Choroid plexus epithelial cell (primary cell): Measurements from ENCODE around the gene CFAP77.

Experiments
- DNase-seq: peaks from one replicate; pipeline ENCODE4 v3.0.0-alpha.2; 2010; ENCODE audit warnings: low read depth
- H3K4me3 ChIP-seq: 2 replicates; pipeline ENCODE4 v1.5.1; 2011; ENCODE audit warnings: low read depth, mild to moderate bottlenecking, control low read depth, low read length, moderate library complexity
- CTCF ChIP-seq: conservative IDR thresholded peaks from 2 replicates; pipeline ENCODE4 v1.5.1; 2011; ENCODE audit warnings: low read depth, mild to moderate bottlenecking, control low read depth, inconsistent platforms, low read length, moderate library complexity

CFAP77 gene

GRCh38 chr9:132582786-132583583 is 173.0 kb downstream of the CFAP77 start:
- TF ChIP-seq CTCF, result no peak
- no peak for DNase-seq

DNA sequence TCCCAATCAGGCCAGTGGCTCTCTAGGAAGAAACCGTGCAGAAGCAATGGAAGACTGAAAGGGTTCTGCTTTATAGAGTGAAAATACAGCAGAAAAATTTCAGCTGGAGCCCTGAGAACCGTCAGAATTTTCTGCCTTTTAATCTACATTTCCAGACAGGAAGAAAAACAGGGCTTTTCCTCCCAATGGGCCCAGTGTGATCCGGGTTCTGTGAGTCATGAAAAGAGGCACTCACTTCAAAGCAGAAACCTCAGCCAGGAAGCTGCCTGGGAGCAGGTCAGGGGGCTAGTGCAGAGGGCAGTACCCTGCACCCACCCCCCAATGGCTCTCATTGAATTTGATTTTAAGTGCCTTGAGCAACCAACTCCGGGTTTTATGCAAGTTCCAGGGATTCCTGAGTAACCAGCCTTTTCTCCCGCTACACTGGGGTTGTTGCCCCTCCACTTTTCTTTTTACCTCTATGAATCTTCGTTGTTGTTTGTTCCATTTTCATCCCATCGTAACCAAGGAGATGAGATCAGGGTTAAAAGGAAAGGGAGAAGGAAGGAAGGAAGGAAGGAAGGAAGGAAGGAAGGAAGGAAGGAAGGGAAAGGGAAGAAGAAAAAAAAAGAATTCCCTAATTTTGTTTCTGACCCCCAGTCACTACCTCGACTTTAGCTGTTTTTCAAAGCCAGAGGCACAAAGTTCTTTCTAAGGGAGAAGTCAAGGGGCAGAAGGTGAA is 173.7 kb downstream of the CFAP77 start:
- no peak for TF ChIP-seq CTCF
- no peak overlapping the region for H3K4me3 ChIP-seq
- no peak for DNase-seq

More at GRCh38 chr9:132582786-132583583, 173.0 kb downstream of the CFAP77 start:
- H3K4me3 ChIP-seq, result no peak overlapping the region

DNA sequence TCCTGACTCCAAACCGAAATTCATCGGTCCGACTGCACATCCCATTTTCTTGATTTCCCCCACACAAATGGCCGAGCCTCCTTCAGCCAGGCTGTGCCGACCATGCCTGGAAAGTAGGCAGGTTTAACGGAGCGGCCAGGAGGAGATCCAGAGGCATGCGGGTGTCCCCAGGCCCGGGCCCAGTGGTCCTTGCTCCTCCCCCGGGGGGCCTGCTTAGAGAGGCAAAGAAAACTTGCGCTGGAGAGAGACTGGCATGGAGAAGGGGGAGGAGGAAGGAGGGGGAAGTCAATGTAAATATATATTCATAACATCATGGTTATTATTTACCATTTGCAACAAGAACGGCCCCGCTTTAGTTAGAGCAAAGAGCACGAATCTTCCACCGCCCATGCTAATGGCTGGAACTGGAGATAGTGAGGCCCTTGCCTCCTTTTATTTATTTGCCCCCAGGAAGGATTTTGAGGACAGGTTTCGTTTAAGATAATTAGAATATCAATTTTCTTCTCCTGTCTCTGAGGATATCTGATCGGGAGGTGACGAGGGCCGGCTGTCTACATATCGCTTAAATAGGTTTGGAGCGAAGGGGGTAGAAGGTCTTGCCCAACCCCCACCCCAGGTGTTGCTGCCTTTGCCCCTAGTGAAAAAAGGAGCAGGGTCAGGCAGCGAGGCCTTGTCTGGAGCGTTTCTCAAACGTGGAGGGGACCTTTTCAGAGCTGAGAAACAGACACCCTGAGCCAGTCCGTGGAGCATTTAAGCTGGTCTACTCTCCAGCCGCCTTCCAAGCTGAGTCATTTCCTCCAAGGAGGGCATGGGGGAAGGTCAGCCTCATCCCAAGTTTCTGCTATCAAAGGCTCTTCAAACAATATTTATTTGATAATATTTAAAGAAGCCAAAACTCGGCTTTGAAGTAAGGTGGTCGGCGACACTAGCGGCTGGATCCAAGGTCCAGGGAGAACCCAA is 174.9 kb downstream of the CFAP77 start:
- TF ChIP-seq CTCF, result no peak
- no peak for DNase-seq
- H3K4me3 ChIP-seq, result no peak overlapping the region

DNA sequence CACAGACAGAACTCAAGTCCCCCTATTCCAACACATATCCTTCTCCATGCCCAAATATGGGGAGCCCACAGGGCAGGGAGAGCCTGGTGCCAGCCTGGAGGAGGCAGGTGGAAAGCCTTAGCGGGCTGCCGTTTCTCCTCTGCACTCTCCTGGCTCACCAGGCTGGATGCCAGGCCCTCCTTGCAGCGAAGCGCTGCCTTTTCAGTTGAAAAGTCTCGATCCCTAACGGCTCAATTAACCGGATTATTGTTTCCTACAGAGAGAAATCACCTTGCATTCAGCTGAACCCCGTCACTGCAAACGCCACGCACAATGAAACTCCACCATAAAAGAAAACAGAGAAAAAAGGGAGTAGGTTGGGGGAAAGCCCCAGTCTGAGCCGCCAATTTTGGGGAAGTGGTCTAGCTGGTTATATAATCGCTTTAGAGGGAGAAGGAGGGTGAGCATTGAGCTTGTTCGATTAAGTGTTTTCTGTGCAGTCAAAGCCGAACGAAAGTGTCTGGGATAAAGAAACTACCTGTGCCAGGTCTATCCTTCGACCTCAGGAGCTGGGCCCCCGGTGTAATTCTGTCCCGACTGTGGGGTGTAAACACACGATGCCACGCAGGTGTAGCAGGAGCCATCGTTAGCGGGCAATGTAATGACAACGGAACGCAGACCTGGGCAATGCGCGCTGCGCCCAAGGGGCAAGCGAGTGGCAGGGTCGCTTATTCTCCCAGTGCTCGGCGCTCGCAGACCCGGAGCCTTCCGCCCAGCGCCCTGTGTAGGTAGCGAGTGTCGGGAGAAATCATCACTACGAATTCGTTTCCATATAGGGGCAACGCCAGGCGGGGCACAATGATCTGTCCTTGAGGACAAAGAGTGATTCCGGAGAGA is 176.2 kb downstream of the CFAP77 start:
- no peak for TF ChIP-seq CTCF
- no peak for DNase-seq
- H3K4me3 ChIP-seq, result no peak overlapping the region

GRCh38 chr9:132586830-132587591 is 177.0 kb downstream of the CFAP77 start:
- no peak overlapping the region for H3K4me3 ChIP-seq
- no peak for DNase-seq
- no peak for TF ChIP-seq CTCF
